Mammary epithelial cell (primary cell): Measurements from ENCODE around the gene UHRF1.
"Not testable (repeated sequence)": the region's sequence is repeated elsewhere in the genome, so short reads cannot be mapped to it uniquely, and the experiment has no call there.

Experiments used
- EZH2 ChIP-seq: IDR thresholded peaks from 2 replicates; pipeline ENCODE4 v1.6.1; 2012; ENCODE audit warnings: low read length, inconsistent platforms, borderline replicate concordance
- TF ChIP-seq, protein P1 (sequence below), 2 donors: IDR thresholded peaks in 1 of 2; conservative IDR thresholded peaks in 1 of 2; 2 replicates each; pipeline ENCODE4 v1.5.1; 2011 to 2012; ENCODE audit warnings: inconsistent platforms in 2 of 2, low read length in 2 of 2, mild to moderate bottlenecking in 2 of 2, control low read depth in 1 of 2, low read depth in 1 of 2; ENCODE audit not compliant: insufficient read depth in 1 of 2; ENCODE audit errors: extremely low read depth in 1 of 2

DNA sequence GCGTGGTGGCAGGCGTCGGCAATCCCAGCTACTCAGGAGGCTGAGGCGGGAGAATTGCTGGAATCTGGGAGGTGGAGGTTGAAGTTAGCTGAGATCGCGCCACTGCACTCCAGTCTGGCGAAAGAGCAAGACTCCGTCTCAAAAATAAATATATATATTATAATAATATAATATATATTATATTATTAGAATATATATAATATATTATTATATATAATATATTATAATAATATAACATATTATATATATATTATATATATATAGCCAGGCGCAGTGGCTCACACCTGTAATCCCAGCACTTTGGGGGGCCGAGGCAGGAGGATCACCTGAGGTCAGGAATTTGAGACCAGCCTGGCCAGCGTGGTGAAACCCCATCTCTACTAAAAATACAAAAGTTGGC, 16.3 kb upstream of the UHRF1 start:
- TF ChIP-seq, protein P1, sequence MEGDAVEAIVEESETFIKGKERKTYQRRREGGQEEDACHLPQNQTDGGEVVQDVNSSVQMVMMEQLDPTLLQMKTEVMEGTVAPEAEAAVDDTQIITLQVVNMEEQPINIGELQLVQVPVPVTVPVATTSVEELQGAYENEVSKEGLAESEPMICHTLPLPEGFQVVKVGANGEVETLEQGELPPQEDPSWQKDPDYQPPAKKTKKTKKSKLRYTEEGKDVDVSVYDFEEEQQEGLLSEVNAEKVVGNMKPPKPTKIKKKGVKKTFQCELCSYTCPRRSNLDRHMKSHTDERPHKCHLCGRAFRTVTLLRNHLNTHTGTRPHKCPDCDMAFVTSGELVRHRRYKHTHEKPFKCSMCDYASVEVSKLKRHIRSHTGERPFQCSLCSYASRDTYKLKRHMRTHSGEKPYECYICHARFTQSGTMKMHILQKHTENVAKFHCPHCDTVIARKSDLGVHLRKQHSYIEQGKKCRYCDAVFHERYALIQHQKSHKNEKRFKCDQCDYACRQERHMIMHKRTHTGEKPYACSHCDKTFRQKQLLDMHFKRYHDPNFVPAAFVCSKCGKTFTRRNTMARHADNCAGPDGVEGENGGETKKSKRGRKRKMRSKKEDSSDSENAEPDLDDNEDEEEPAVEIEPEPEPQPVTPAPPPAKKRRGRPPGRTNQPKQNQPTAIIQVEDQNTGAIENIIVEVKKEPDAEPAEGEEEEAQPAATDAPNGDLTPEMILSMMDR (conservative IDR thresholded peaks at IDR 0.05 in 1 of 2, IDR thresholded peaks at IDR 0.05 in 1 of 2; ENCODE audit: extremely low read depth in 1 of 2, insufficient read depth in 1 of 2, low read depth in 1 of 2, low read length in 2 of 2) = not testable (repeated sequence)
- not testable (repeated sequence) for TF ChIP-seq EZH2
